ENCODE data around the gene EIF4G3. TPM values are rescaled to one million over a fixed set of nuclear protein-coding genes. Genes with fewer than 3 reads are reported as not detected.

EIF4G3 gene
- total and polyA plus RNA-seq, 12 donors = 13.3 to 50.2 (median 36.1) TPM

- TF ChIP-seq CTCF (IDR thresholded peaks at IDR 0.05) = no peak
- no peak for ATAC-seq
- intact Hi-C loops (cut with DNase I) = no loop called here
- peaks cover 0 to 100% (median 33%) of the 10 kb centered on the region in 9 donors for H3K36me3 ChIP-seq
- WGBS, 2 donors = 82 to 84% methylated on average over 2 of the region's 2 CpGs
- DNase-seq = no peak
- H3K4me3 ChIP-seq = no peak overlapping the region
- H3K27me3 ChIP-seq = no peaks in the 10 kb centered on the region
- no peaks in the 10 kb centered on the region for H3K4me1 ChIP-seq
- H3K9me3 ChIP-seq = no peaks in the 10 kb centered on the region
- no peak overlapping the region for H3K27ac ChIP-seq
These were observed 327.6 kb downstream of the EIF4G3 start for GRCh38 chr1:20849100-20849499.

DNA sequence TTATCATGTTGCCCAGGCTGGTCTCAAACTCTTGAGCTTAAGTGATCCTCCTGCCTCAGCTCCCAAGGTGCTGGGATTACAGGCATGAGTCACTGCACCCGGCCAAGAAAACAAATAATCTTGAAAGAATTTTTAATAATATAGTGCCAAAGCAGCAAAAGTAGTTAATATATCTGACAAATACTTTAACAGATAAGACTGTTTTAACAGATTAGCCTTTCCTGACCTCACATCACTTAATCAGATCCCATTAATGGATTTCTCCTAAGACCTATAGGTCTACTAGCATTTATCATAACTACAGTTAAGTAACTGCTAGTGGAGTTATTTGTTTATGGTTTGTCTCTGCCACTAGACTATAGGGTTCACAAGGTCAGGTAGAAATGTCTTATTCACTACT, 328.5 kb downstream of the EIF4G3 start:
- no peaks in the 10 kb centered on the region for H3K4me1 ChIP-seq
- H3K4me3 ChIP-seq = no peak overlapping the region
- WGBS, 2 donors = 89 to 98% methylated on average over 1 of the region's 1 CpG
- DNase-seq = no peak
- no peaks in the 10 kb centered on the region for H3K9me3 ChIP-seq
- TF ChIP-seq CTCF (IDR thresholded peaks at IDR 0.05) = no peak
- intact Hi-C loops (cut with DNase I) = no loop called here
- H3K27me3 ChIP-seq = no peaks in the 10 kb centered on the region
- no peak overlapping the region for H3K27ac ChIP-seq
- no peak for ATAC-seq
- peaks cover 0 to 100% (median 27%) of the 10 kb centered on the region in 9 donors for H3K36me3 ChIP-seq

- Histone ChIP-seq H3K27me3 (no peaks in the 10 kb centered on the region), H3K36me3 (peaks cover 0 to 100% (median 24%) of the 10 kb centered on the region in 9 donors), H3K4me1 (no peaks in the 10 kb centered on the region), H3K4me3 (no peak overlapping the region), H3K27ac (no peak overlapping the region), H3K9me3 (no peaks in the 10 kb centered on the region)
- no peak for DNase-seq
- ATAC-seq = no peak
- no peak for TF ChIP-seq CTCF (IDR thresholded peaks at IDR 0.05)
- intact Hi-C loops (cut with DNase I) = no loop called here
- 97% methylated on average over 4 of the region's 4 CpGs for WGBS, 2 donors
These were observed 329.1 kb downstream of the EIF4G3 start for GRCh38 chr1:20847611-20848080.

DNA sequence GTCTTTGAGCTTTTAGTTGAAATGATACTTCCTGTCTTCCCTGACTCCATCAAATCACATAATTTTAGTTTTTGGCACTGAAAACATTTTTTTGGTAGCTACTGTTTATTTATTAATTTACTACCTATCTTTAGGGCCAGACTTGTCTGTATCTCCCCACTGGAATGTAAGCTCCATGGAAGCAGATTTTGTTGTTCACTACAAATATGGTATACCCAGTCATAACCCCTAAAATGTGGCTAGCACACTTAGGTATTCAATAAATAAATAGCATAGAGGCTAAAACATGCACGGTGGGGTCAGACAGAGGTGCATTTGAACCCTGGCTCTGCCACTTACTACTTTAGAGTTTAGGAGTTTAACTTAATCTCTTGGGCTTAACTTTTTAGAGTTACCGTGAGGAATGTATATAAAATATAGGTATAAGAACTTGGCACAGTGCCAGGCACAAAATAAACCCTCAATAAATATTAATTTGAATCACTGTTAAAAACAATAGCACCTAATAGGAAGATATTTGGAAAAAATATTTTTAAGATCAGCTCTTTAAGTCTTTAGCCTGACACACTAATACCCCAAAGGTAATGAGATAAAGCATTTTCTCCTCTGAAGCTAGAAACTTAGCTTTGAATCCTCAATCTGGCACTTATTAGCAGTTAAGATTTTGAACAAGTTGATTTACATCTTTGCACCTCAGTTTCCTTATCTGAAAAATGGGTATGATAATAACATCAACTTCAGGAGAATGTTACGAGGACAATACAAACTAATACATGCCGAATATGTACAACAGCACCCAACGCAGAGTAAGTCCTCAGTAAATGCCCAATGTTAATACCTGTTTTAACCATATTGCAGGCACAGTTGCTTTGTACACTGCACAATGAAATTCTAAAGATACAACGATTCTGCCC, 330.0 kb downstream of the EIF4G3 start:
- Histone ChIP-seq H3K27ac (no peak overlapping the region), H3K4me1 (no peaks in the 10 kb centered on the region), H3K27me3 (no peaks in the 10 kb centered on the region), H3K36me3 (peaks cover 0 to 100% (median 21%) of the 10 kb centered on the region in 9 donors), H3K4me3 (no peak overlapping the region), H3K9me3 (no peaks in the 10 kb centered on the region)
- intact Hi-C loops (cut with DNase I) = no loop called here
- ATAC-seq = no peak
- TF ChIP-seq CTCF (IDR thresholded peaks at IDR 0.05) = no peak
- DNase-seq = no peak
- 96 to 98% methylated on average over 6 of the region's 6 CpGs for WGBS, 2 donors
